ENCODE data around the gene RAPGEF2. TPM values are rescaled to one million over a fixed set of nuclear protein-coding genes. Genes with fewer than 3 reads are reported as not detected.

The RAPGEF2 gene
- total and polyA plus RNA-seq, 2 donors (not counting 3 experiments of a cell fraction or from before 2014, with no cell fraction given): 28.7 to 55.2 TPM

DNA sequence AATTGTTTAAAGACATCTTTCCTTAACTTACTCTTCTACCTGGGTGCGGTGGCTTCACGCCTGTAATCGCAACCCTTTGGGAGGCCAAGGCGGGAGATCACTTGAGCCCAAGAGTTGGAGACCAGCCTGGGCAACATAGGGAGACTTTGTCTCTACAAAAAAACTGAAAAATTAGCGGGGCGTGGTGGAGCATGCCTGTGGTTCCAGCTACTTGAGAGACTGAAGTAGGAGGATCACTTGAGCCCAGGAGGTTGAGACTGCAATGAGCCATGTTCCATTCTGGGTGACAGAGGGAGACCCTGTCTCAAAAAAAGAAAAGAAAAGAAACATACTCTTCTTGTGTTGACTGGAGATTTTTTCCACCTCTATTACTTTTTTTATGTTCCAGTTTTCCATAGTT is 181.9 kb downstream of the RAPGEF2 start:
- no peak for TF ChIP-seq MYC (IDR thresholded peaks at IDR 0.05; ENCODE audit: low read depth, low read length)
- DNase-seq (ENCODE audit: low read depth, low spot score): no peak
- Histone ChIP-seq H3K4me2 (ENCODE audit: insufficient read depth, low read length) (no peak overlapping the region), H3K4me1 (ENCODE audit: control insufficient read depth, extremely low read depth, insufficient read depth, low read length) (peaks cover 20% of the 10 kb centered on the region), H3K9me1 (replicated peaks; ENCODE audit: control insufficient read depth, extremely low read depth, insufficient read depth, low read length) (no peaks in the 10 kb centered on the region), H4K20me1 (replicated peaks; ENCODE audit: control insufficient read depth, extremely low read depth, insufficient read depth, low read length) (peaks cover 2% of the 10 kb centered on the region), H3K36me3 (ENCODE audit: control insufficient read depth in 2 of 2, extremely low read depth in 1 of 2, insufficient read depth in 2 of 2, low read length in 2 of 2) (no peaks in the 10 kb centered on the region), H3K27ac (ENCODE audit: insufficient read depth, low read depth, low read length) (no peak overlapping the region), H3K9ac (replicated peaks; ENCODE audit: extremely low read depth, insufficient read depth, low read length) (no peak overlapping the region), H3K79me2 (ENCODE audit: control insufficient read depth, insufficient read depth, low read length) (no peaks in the 10 kb centered on the region), H3K4me3 (replicated peaks in 1 of 3; ENCODE audit: insufficient read depth in 1 of 3, low read depth in 1 of 3, low read length in 3 of 3) (no peak overlapping the region), H2AFZ (ENCODE audit: low read depth, low read length) (no peak overlapping the region), H3K9me3 (replicated peaks; ENCODE audit: control insufficient read depth, insufficient read depth, low read length) (no peaks in the 10 kb centered on the region), H3K27me3 (ENCODE audit: control insufficient read depth in 2 of 2, insufficient read depth in 2 of 2, low read length in 2 of 2) (no peaks in the 10 kb centered on the region)
- no TSS peak for BruUV-seq (replicated peaks)
- dilution Hi-C loops (cut with MboI; ENCODE audit: extremely low pct_ligation_motif_present, low sequenced_read_pairs) (no loop called here), intact Hi-C loops (cut with micrococcal nuclease) (no loop called here)
- FAIRE-seq: no peak
- ChIA-PET CTCF (interaction anchor here (1.5 to 1.7 kb wide), 2 partner anchors 11 to 48 kb away, joined by 3 to 5 read pairs; no protein-coding TSS in a partner anchor), POLR2A (no interaction called here)

DNA sequence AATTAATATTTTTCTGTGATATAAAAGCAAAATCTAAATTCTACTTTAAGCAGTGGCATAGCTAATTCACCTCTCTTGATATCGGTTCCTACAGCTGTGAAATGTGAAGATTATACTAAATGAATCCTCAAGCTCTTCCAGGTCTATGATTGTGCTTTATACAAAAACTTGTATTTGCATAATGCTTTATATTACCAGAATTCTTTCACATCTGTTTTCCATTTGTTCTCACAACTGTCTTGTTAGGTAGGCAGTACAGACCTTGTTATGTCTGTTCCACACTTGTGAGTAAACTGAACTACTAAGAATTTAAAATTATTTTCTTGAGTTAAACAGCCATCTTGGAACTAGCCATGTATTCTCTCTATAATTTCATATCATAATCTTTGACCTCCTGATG is 184.9 kb downstream of the RAPGEF2 start:
- no peak overlapping the region for H2AFZ ChIP-seq (ENCODE audit: low read depth, low read length)
- peaks cover 2% of the 10 kb centered on the region for H4K20me1 ChIP-seq (replicated peaks; ENCODE audit: control insufficient read depth, extremely low read depth, insufficient read depth, low read length)
- dilution Hi-C loops (cut with MboI; ENCODE audit: extremely low pct_ligation_motif_present, low sequenced_read_pairs) (no loop called here), intact Hi-C loops (cut with micrococcal nuclease) (no loop called here)
- H3K79me2 ChIP-seq (ENCODE audit: control insufficient read depth, insufficient read depth, low read length): peaks cover 2% of the 10 kb centered on the region
- DNase-seq (ENCODE audit: low read depth, low spot score): no peak
- H3K9ac ChIP-seq (replicated peaks; ENCODE audit: extremely low read depth, insufficient read depth, low read length): no peak overlapping the region
- no peaks in the 10 kb centered on the region for H3K36me3 ChIP-seq (ENCODE audit: control insufficient read depth in 2 of 2, extremely low read depth in 1 of 2, insufficient read depth in 2 of 2, low read length in 2 of 2)
- H3K4me2 ChIP-seq (ENCODE audit: insufficient read depth, low read length): no peak overlapping the region
- no peak overlapping the region for H3K27ac ChIP-seq (ENCODE audit: insufficient read depth, low read depth, low read length)
- no peaks in the 10 kb centered on the region for H3K27me3 ChIP-seq (ENCODE audit: control insufficient read depth in 2 of 2, insufficient read depth in 2 of 2, low read length in 2 of 2)
- FAIRE-seq: no peak
- H3K9me3 ChIP-seq (replicated peaks; ENCODE audit: control insufficient read depth, insufficient read depth, low read length): no peaks in the 10 kb centered on the region
- BruUV-seq (replicated peaks): no TSS peak
- peaks cover 16% of the 10 kb centered on the region for H3K4me1 ChIP-seq (ENCODE audit: control insufficient read depth, extremely low read depth, insufficient read depth, low read length)
- H3K9me1 ChIP-seq (replicated peaks; ENCODE audit: control insufficient read depth, extremely low read depth, insufficient read depth, low read length): no peaks in the 10 kb centered on the region
- TF ChIP-seq, protein P1, sequence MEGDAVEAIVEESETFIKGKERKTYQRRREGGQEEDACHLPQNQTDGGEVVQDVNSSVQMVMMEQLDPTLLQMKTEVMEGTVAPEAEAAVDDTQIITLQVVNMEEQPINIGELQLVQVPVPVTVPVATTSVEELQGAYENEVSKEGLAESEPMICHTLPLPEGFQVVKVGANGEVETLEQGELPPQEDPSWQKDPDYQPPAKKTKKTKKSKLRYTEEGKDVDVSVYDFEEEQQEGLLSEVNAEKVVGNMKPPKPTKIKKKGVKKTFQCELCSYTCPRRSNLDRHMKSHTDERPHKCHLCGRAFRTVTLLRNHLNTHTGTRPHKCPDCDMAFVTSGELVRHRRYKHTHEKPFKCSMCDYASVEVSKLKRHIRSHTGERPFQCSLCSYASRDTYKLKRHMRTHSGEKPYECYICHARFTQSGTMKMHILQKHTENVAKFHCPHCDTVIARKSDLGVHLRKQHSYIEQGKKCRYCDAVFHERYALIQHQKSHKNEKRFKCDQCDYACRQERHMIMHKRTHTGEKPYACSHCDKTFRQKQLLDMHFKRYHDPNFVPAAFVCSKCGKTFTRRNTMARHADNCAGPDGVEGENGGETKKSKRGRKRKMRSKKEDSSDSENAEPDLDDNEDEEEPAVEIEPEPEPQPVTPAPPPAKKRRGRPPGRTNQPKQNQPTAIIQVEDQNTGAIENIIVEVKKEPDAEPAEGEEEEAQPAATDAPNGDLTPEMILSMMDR (IDR thresholded peaks at IDR 0.05; ENCODE audit: extremely low read depth in 1 of 2, insufficient read depth in 1 of 2, low read depth in 1 of 2, low read length in 2 of 2): no peak
- TF ChIP-seq GATA2 (IDR thresholded peaks at IDR 0.05; ENCODE audit: insufficient read depth, insufficient read length, low read depth, low read length): no peak
- TF ChIP-seq, protein P2, sequence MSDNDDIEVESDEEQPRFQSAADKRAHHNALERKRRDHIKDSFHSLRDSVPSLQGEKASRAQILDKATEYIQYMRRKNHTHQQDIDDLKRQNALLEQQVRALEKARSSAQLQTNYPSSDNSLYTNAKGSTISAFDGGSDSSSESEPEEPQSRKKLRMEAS (IDR thresholded peaks at IDR 0.05; ENCODE audit: insufficient read depth, insufficient read length): no peak
- TF ChIP-seq JUN (IDR thresholded peaks at IDR 0.05; ENCODE audit: borderline replicate concordance, insufficient read depth, insufficient read length, low read depth): no peak
- TF ChIP-seq EZH2 (IDR thresholded peaks at IDR 0.05; ENCODE audit: borderline replicate concordance, low read depth, low read length, severe bottlenecking): no peak
- no peak overlapping the region for H3K4me3 ChIP-seq (replicated peaks in 1 of 3; ENCODE audit: insufficient read depth in 1 of 3, low read depth in 1 of 3, low read length in 3 of 3)
- ChIA-PET POLR2A (no interaction called here), CTCF (interaction anchor here (1.3 kb wide), 1 partner anchor 14 kb away, joined by 3 read pairs; no protein-coding TSS in a partner anchor)
